K562 (cell line): ENCODE data around the gene ST6GALNAC5. TPM values are rescaled to one million over a fixed set of nuclear protein-coding genes. Genes with fewer than 3 reads are reported as not detected.

ENCODE experiments used
- ATAC-seq: fragments of 200-7000 bp; cut with Tn5 transposase; 3 replicates; pipeline ENCODE4 v1.9.1; 2020; ENCODE audit warnings: moderate library complexity
- BruUV-seq: library from RNA; stranded (reverse); fragments of 400-500 nt; replicated peaks from 2 replicates; lab custom pipeline; 2021; lab: Mats Ljungman, UMichigan
- CTCF ChIA-PET: fragments of 300-600 bp; formaldehyde crosslinking; extraction: SDS; loops from one replicate; lab custom pipeline; 2021; ENCODE audit warnings: low intra/inter-chr PET ratio; lab: Yijun Ruan, JAX
- POLR2A ChIA-PET: fragments of 300-600, 350-650 bp; sonication (Branson Sonifier 250); formaldehyde crosslinking; extraction: SDS; loops from one replicate; lab custom pipeline; 2021; ENCODE audit warnings: antibody characterized with exemption, inconsistent platforms; lab: Yijun Ruan, JAX
- DNase-seq, 4 experiments: peaks; one replicate each; pipeline versions ENCODE4 v3.0.0 to v3.0.0-alpha.2; 2011 to 2018; ENCODE audit warnings: low spot score in 3 of 4, mixed read lengths in 3 of 4; ENCODE audit errors: extremely low read depth in 1 of 4
- FAIRE-seq: peaks from 2 replicates; lab custom pipeline; 2011; peaks lifted over from hg19 to GRCh38; lab: Jason Lieb, UNC
- H2AFZ ChIP-seq: 2 replicates; pipeline ENCODE4 v1.6.0; 2011; ENCODE audit warnings: low read depth, low read length, control low read depth, inconsistent platforms
- H3K27ac ChIP-seq: fragments of 200-600 bp; 3 replicates; pipeline ENCODE4 v1.8.0; 2011; ENCODE audit warnings: low read depth, mild to moderate bottlenecking, control low read depth, inconsistent platforms, low read length, moderate library complexity, mixed read lengths; ENCODE audit errors: extremely low read depth
- H3K27me3 ChIP-seq, 2 experiments: fragments of 300-600 bp in 1 of 2; 2 replicates in 1 of 2; 3 replicates in 1 of 2; pipeline versions ENCODE4 v1.6.0 to v1.8.0; 2011; ENCODE audit warnings: inconsistent platforms in 2 of 2, low read length in 2 of 2, mild to moderate bottlenecking in 1 of 2, mixed read lengths in 1 of 2, moderate library complexity in 1 of 2; ENCODE audit not compliant: control insufficient read depth in 2 of 2, insufficient read depth in 2 of 2
- H3K36me3 ChIP-seq: fragments of 300-600 bp; 3 replicates; pipeline ENCODE4 v1.8.0; 2011; ENCODE audit warnings: mild to moderate bottlenecking, low read length, inconsistent platforms; ENCODE audit not compliant: control insufficient read depth, insufficient read depth
- H3K4me1 ChIP-seq, 2 experiments: fragments of 200-600 bp in 1 of 2; replicated peaks in 1 of 2; 2 replicates in 1 of 2; 3 replicates in 1 of 2; pipeline versions ENCODE4 v1.5.1 to v1.8.0; 2011; ENCODE audit warnings: inconsistent platforms in 2 of 2, low read length in 2 of 2, mild to moderate bottlenecking in 1 of 2, mixed read lengths in 1 of 2, moderate library complexity in 1 of 2; ENCODE audit not compliant: control insufficient read depth in 2 of 2, insufficient read depth in 2 of 2
- H3K4me2 ChIP-seq: 2 replicates; pipeline ENCODE4 v1.6.1; 2011; ENCODE audit warnings: low read length, control low read depth, inconsistent platforms, mixed read lengths; ENCODE audit not compliant: insufficient read depth
- H3K4me3 ChIP-seq: fragments of 200-600 bp; sonication (generic), shearing (Covaris generic); 2 replicates; pipeline ENCODE4 v1.5.1; 2016; ENCODE audit warnings: control low read depth, inconsistent platforms
- H3K79me2 ChIP-seq: fragments of 200-600 bp; 3 replicates; pipeline ENCODE4 v1.8.0; 2011; ENCODE audit warnings: low read length, inconsistent platforms; ENCODE audit not compliant: control insufficient read depth, insufficient read depth
- H3K9ac ChIP-seq, 2 experiments: 2 replicates each; pipeline versions ENCODE4 v1.6.0 to v1.6.1; 2011; ENCODE audit warnings: low read depth in 2 of 2, low read length in 2 of 2, control low read depth in 1 of 2, inconsistent platforms in 1 of 2, mild to moderate bottlenecking in 1 of 2, mixed read lengths in 1 of 2; ENCODE audit not compliant: insufficient read depth in 1 of 2
- H3K9me1 ChIP-seq: one replicate; pipeline ENCODE4 v1.6.0; 2011; ENCODE audit warnings: inconsistent platforms, mild to moderate bottlenecking, low read length, moderate library complexity; ENCODE audit not compliant: control insufficient read depth, insufficient read depth
- H3K9me3 ChIP-seq: replicated peaks from 2 replicates; pipeline ENCODE4 v1.5.1; 2011; ENCODE audit warnings: low read depth, low read length, inconsistent platforms; ENCODE audit not compliant: control insufficient read depth, insufficient read depth
- H4K20me1 ChIP-seq: replicated peaks from 2 replicates; pipeline ENCODE4 v1.6.1; 2011; ENCODE audit warnings: low read length, inconsistent platforms, mixed read lengths; ENCODE audit not compliant: control insufficient read depth, insufficient read depth
- ARID2 ChIP-seq: fragments of 450-650 bp; IDR thresholded peaks from 2 replicates; pipeline ENCODE4 v1.6.1; 2017; ENCODE audit warnings: antibody characterized with exemption, mild to moderate bottlenecking
- EHMT2 ChIP-seq: fragments of 450-650 bp; IDR thresholded peaks from 2 replicates; pipeline ENCODE4 v1.6.1; 2018; ENCODE audit warnings: antibody characterized with exemption
- POLR3G ChIP-seq: IDR thresholded peaks from 2 replicates; pipeline ENCODE4 v1.6.1; 2011; ENCODE audit not compliant: insufficient read length, insufficient replicate concordance; ENCODE audit errors: extremely low read depth
- TAF7 ChIP-seq: fragments of 450-650 bp; IDR thresholded peaks from 2 replicates; pipeline ENCODE4 v1.6.1; 2016; ENCODE audit warnings: missing genetic modification characterization, missing compliant biosample characterization
- WGBS: fragments of 100-300 bp; shearing (Covaris generic); methylation state at CpG from one replicate; pipeline ENCODE4 v1.1.6; 2016; ENCODE audit warnings: low coverage, mixed read lengths; ENCODE audit not compliant: insufficient coverage; ENCODE audit errors: missing lambda C conversion rate; 5-methylcytosine and 5-hydroxymethylcytosine counted together
- in situ Hi-C: fragments of 300-500 bp; cut with MboI; formaldehyde crosslinking; loops from 4 replicates; pipeline ENCODE4 v1.15.0; 2018; ENCODE audit warnings: inconsistent platforms, mixed read lengths
- intact Hi-C: fragments of 100-400 bp; cut with micrococcal nuclease; formaldehyde crosslinking; loops from 2 replicates; pipeline ENCODE4 v1.14.2; 2022
- polyA plus RNA-seq, 8 experiments: library from polyadenylated mRNA; depleted of rRNA in 4 of 8; stranded (reverse) in 5 of 8; unstranded in 3 of 8; fragments of >200 nt; fragmentation: Nextera tagmentation in 2 of 8; fragmentation: Illumina TruSeq in 1 of 8; extraction: Ambion mirVana in 2 of 8; extraction: Trizol in 1 of 8; gene quantifications; 2 replicates each; pipeline versions ENCODE4 v1.2.1 to v1.2.3, GENCODE V29; 2011 to 2014; ENCODE audit warnings: inconsistent platforms in 1 of 8, missing spikeins in 1 of 8
- total RNA-seq, 7 experiments: library from RNA; depleted of rRNA in 6 of 7; stranded (reverse); fragments of >200 nt in 6 of 7; fragmentation: Illumina TruSeq in 2 of 7; extraction: Trizol in 2 of 7; gene quantifications; 2 replicates each; pipeline versions ENCODE4 v1.2.1 to v1.2.3, GENCODE V29; 2011 to 2021; ENCODE audit warnings: low replicate concordance in 1 of 7
- TF ChIP-seq, protein P1 (sequence below): fragments of 250-450 bp; sonication (Bioruptor Pico); IDR thresholded peaks from 2 replicates; pipeline ENCODE4 v1.6.1; 2021; ENCODE audit warnings: mild to moderate bottlenecking
- TF ChIP-seq, protein P2 (sequence below), 2 experiments: fragments of 450-650 bp in 1 of 2; sonication (generic) in 1 of 2; formaldehyde crosslinking; conservative IDR thresholded peaks; 2 replicates each; pipeline versions ENCODE4 v1.4.0 to v1.8.1; 2020 to 2022; ENCODE audit warnings: mild to moderate bottlenecking in 1 of 2, missing genetic modification reagents in 1 of 2
- TF ChIP-seq, protein P3 (sequence below): fragments of 450-650 bp; formaldehyde crosslinking; IDR thresholded peaks from 2 replicates; pipeline ENCODE4 v1.4.0; 2020; ENCODE audit warnings: mild to moderate bottlenecking, moderate library complexity
- TF ChIP-seq, protein P4 (sequence below): fragments of 450-650 bp; IDR thresholded peaks from 2 replicates; pipeline ENCODE4 v1.6.1; 2017; ENCODE audit warnings: antibody characterized with exemption, mild to moderate bottlenecking
- TF ChIP-seq, protein P5 (sequence below): fragments of 250-450 bp; sonication (Bioruptor Pico); IDR thresholded peaks from 2 replicates; pipeline ENCODE4 v1.5.0; 2020; ENCODE audit warnings: mild to moderate bottlenecking
- TF ChIP-seq, protein P6 (sequence below): fragments of 250-450 bp; sonication (Bioruptor Pico); IDR thresholded peaks from 2 replicates; pipeline ENCODE4 v1.4.0; 2020; ENCODE audit warnings: borderline replicate concordance

Gene ST6GALNAC5
- total and polyA plus RNA-seq, 9 of the 15 experiments (the other 6 are each of a cell fraction or from before 2014, with no cell fraction given) = 0.04 to 0.14 TPM; not detected in 7

DNA sequence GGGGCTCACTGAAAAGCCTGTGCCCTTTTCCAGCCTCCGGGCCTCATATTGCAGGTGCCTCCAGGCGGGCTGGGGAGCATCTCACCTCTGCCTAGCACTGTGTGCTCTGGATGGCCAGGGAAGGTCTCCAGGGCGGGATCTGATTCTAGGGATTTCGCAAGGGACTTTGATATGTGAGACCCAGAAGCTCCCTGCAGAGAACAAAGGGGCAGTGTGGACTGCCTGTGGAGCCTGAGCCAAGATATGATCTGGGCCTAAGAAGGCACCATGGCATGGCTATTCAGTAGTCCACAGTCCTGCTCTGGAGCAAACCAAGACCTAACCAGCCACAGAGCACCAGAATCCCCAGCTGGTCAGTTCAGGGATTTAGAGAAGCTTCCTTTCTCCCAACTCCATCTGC, 157.2 kb downstream of the ST6GALNAC5 start:
- FAIRE-seq = no peak
- Histone ChIP-seq H3K4me1 (no peaks in the 10 kb centered on the region), H3K79me2 (no peaks in the 10 kb centered on the region), H3K4me2 (no peak overlapping the region), H3K9me1 (no peaks in the 10 kb centered on the region), H3K9ac (no peak overlapping the region), H2AFZ (no peak overlapping the region), H4K20me1 (no peaks in the 10 kb centered on the region), H3K9me3 (no peaks in the 10 kb centered on the region), H3K27me3 (no peaks in the 10 kb centered on the region; a peak in 1 of 5 replicates), H3K36me3 (no peaks in the 10 kb centered on the region), H3K27ac (no peak overlapping the region), H3K4me3 (no peak overlapping the region)
- WGBS = 0% methylated on average over 4 of the region's 4 CpGs
- ATAC-seq = no peak
- DNase-seq = no peak
- ChIA-PET CTCF (interaction anchor here (0.6 kb wide), 1 partner anchor 44 kb away, joined by 3 read pairs; no protein-coding TSS in a partner anchor), POLR2A (interaction anchor here (0.5 kb wide), 1 partner anchor 497 kb away, joined by 3 read pairs; no protein-coding TSS in a partner anchor)
- no TSS peak for BruUV-seq
- intact Hi-C loops = no loop called here
- in situ Hi-C loops = no loop called here
- TF ChIP-seq, protein P1, sequence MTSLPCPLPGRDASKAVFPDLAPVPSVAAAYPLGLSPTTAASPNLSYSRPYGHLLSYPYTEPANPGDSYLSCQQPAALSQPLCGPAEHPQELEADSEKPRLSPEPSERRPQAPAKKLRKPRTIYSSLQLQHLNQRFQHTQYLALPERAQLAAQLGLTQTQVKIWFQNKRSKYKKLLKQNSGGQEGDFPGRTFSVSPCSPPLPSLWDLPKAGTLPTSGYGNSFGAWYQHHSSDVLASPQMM = no peak
- TF ChIP-seq, protein P2, sequence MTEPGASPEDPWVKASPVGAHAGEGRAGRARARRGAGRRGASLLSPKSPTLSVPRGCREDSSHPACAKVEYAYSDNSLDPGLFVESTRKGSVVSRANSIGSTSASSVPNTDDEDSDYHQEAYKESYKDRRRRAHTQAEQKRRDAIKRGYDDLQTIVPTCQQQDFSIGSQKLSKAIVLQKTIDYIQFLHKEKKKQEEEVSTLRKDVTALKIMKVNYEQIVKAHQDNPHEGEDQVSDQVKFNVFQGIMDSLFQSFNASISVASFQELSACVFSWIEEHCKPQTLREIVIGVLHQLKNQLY (CRISPR knock-in tag; conservative IDR thresholded peaks at IDR 0.05) = no peak
- TF ChIP-seq, protein P3, sequence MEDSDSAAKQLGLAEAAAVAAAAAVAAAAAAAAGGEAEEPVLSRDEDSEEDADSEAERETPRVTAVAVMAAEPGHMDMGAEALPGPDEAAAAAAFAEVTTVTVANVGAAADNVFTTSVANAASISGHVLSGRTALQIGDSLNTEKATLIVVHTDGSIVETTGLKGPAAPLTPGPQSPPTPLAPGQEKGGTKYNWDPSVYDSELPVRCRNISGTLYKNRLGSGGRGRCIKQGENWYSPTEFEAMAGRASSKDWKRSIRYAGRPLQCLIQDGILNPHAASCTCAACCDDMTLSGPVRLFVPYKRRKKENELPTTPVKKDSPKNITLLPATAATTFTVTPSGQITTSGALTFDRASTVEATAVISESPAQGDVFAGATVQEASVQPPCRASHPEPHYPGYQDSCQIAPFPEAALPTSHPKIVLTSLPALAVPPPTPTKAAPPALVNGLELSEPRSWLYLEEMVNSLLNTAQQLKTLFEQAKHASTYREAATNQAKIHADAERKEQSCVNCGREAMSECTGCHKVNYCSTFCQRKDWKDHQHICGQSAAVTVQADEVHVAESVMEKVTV = no peak
- TF ChIP-seq, protein P4, sequence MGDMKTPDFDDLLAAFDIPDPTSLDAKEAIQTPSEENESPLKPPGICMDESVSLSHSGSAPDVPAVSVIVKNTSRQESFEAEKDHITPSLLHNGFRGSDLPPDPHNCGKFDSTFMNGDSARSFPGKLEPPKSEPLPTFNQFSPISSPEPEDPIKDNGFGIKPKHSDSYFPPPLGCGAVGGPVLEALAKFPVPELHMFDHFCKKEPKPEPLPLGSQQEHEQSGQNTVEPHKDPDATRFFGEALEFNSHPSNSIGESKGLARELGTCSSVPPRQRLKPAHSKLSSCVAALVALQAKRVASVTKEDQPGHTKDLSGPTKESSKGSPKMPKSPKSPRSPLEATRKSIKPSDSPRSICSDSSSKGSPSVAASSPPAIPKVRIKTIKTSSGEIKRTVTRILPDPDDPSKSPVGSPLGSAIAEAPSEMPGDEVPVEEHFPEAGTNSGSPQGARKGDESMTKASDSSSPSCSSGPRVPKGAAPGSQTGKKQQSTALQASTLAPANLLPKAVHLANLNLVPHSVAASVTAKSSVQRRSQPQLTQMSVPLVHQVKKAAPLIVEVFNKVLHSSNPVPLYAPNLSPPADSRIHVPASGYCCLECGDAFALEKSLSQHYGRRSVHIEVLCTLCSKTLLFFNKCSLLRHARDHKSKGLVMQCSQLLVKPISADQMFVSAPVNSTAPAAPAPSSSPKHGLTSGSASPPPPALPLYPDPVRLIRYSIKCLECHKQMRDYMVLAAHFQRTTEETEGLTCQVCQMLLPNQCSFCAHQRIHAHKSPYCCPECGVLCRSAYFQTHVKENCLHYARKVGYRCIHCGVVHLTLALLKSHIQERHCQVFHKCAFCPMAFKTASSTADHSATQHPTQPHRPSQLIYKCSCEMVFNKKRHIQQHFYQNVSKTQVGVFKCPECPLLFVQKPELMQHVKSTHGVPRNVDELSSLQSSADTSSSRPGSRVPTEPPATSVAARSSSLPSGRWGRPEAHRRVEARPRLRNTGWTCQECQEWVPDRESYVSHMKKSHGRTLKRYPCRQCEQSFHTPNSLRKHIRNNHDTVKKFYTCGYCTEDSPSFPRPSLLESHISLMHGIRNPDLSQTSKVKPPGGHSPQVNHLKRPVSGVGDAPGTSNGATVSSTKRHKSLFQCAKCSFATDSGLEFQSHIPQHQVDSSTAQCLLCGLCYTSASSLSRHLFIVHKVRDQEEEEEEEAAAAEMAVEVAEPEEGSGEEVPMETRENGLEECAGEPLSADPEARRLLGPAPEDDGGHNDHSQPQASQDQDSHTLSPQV = no peak
- TF ChIP-seq POLR3G = no peak
- TF ChIP-seq, protein P5, sequence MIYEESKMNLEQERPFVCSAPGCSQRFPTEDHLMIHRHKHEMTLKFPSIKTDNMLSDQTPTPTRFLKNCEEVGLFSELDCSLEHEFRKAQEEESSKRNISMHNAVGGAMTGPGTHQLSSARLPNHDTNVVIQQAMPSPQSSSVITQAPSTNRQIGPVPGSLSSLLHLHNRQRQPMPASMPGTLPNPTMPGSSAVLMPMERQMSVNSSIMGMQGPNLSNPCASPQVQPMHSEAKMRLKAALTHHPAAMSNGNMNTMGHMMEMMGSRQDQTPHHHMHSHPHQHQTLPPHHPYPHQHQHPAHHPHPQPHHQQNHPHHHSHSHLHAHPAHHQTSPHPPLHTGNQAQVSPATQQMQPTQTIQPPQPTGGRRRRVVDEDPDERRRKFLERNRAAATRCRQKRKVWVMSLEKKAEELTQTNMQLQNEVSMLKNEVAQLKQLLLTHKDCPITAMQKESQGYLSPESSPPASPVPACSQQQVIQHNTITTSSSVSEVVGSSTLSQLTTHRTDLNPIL (CRISPR knock-in tag) = no peak
- no peak for TF ChIP-seq ARID2
- TF ChIP-seq EHMT2 = no peak
- no peak for TF ChIP-seq TAF7 (tag)
- TF ChIP-seq, protein P6, sequence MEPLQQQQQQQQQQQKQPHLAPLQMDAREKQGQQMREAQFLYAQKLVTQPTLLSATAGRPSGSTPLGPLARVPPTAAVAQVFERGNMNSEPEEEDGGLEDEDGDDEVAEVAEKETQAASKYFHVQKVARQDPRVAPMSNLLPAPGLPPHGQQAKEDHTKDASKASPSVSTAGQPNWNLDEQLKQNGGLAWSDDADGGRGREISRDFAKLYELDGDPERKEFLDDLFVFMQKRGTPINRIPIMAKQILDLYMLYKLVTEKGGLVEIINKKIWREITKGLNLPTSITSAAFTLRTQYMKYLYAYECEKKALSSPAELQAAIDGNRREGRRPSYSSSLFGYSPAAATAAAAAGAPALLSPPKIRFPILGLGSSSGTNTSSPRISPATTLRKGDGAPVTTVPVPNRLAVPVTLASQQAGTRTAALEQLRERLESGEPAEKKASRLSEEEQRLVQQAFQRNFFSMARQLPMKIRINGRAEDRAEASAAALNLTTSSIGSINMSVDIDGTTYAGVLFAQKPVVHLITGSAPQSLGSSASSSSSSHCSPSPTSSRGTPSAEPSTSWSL (CRISPR knock-in tag) = no peak
